Measurements from ENCODE around the gene NAT8.
"Not testable (repeated sequence)": the region's sequence is repeated elsewhere in the genome, so short reads cannot be mapped to it uniquely, and the experiment has no call there.

GRCh38 chr2:73619925-73620324 lies 22.3 kb downstream of the NAT8 start:
- TF ChIP-seq, protein P1, sequence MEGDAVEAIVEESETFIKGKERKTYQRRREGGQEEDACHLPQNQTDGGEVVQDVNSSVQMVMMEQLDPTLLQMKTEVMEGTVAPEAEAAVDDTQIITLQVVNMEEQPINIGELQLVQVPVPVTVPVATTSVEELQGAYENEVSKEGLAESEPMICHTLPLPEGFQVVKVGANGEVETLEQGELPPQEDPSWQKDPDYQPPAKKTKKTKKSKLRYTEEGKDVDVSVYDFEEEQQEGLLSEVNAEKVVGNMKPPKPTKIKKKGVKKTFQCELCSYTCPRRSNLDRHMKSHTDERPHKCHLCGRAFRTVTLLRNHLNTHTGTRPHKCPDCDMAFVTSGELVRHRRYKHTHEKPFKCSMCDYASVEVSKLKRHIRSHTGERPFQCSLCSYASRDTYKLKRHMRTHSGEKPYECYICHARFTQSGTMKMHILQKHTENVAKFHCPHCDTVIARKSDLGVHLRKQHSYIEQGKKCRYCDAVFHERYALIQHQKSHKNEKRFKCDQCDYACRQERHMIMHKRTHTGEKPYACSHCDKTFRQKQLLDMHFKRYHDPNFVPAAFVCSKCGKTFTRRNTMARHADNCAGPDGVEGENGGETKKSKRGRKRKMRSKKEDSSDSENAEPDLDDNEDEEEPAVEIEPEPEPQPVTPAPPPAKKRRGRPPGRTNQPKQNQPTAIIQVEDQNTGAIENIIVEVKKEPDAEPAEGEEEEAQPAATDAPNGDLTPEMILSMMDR (IDR thresholded peaks at IDR 0.05), result not testable (repeated sequence)
- TF ChIP-seq POLR2A (IDR thresholded peaks at IDR 0.05), result not testable (repeated sequence)
